Liver (tissue), 9 donors: ENCODE results near the gene SERPINI1. TPM values are rescaled to one million over a fixed set of nuclear protein-coding genes. Genes with fewer than 3 reads are reported as not detected.

Source experiments
- DNase-seq: peaks from one replicate; pipeline ENCODE4 v3.0.0-alpha.2; 2017; ENCODE audit warnings: low spot score
- H3K27ac ChIP-seq, 2 donors: one replicate each; pipeline ENCODE4 v1.7.0; 2013; ENCODE audit warnings: inconsistent platforms in 2 of 2, low read length in 2 of 2, control low read depth in 1 of 2, low read depth in 1 of 2, mild to moderate bottlenecking in 1 of 2
- H3K27me3 ChIP-seq, 4 donors: one replicate each; pipeline versions ENCODE4 v1.6.1 to v1.7.0; 2013; ENCODE audit warnings: low read length in 3 of 4, inconsistent platforms in 1 of 4, mild to moderate bottlenecking in 1 of 4, moderate library complexity in 1 of 4; ENCODE audit not compliant: control insufficient read depth in 4 of 4, insufficient read depth in 4 of 4
- H3K36me3 ChIP-seq, 4 donors: one replicate each; pipeline versions ENCODE4 v1.6.1 to v1.7.0; 2013; ENCODE audit warnings: low read length in 3 of 4, mild to moderate bottlenecking in 3 of 4, low read depth in 1 of 4, moderate library complexity in 1 of 4; ENCODE audit not compliant: control insufficient read depth in 4 of 4, insufficient read depth in 3 of 4
- H3K4me1 ChIP-seq, 4 donors: one replicate each; pipeline versions ENCODE4 v1.6.1 to v1.7.0; 2013; ENCODE audit warnings: low read length in 3 of 4, mild to moderate bottlenecking in 3 of 4, moderate library complexity in 1 of 4; ENCODE audit not compliant: control insufficient read depth in 4 of 4, insufficient read depth in 4 of 4
- H3K4me3 ChIP-seq, 3 donors: one replicate each; pipeline versions ENCODE4 v1.6.1 to v1.7.0; 2013; ENCODE audit warnings: low read length in 3 of 3, control low read depth in 1 of 3, low read depth in 1 of 3, mild to moderate bottlenecking in 1 of 3
- H3K9ac ChIP-seq, 2 donors: one replicate each; pipeline ENCODE4 v1.7.0; 2013; ENCODE audit warnings: low read length in 2 of 2, mild to moderate bottlenecking in 2 of 2, moderate library complexity in 2 of 2, control low read depth in 1 of 2, low read depth in 1 of 2
- H3K9me3 ChIP-seq, 4 donors: one replicate each; pipeline versions ENCODE4 v1.6.1 to v1.7.0; 2013; ENCODE audit warnings: low read length in 3 of 4; ENCODE audit not compliant: control insufficient read depth in 4 of 4
- ATF3 ChIP-seq: IDR thresholded peaks from 2 replicates; pipeline ENCODE4 v1.6.1; 2016; ENCODE audit warnings: antibody characterized with exemption
- CTCF ChIP-seq: fragments of 150-350 bp; IDR thresholded peaks from 2 replicates; pipeline ENCODE4 v1.5.1; 2017; ENCODE audit warnings: improper control_type of control experiment, low read depth, low read length; ENCODE audit not compliant: missing input control
- EGR1 ChIP-seq, 2 donors: IDR thresholded peaks; 2 replicates each; pipeline ENCODE4 v1.6.1; 2016 to 2018; ENCODE audit warnings: antibody characterized with exemption in 2 of 2, low read depth in 2 of 2
- FOXA1 ChIP-seq: IDR thresholded peaks from 2 replicates; pipeline ENCODE4 v1.6.1; 2016; ENCODE audit warnings: antibody characterized with exemption
- FOXA2 ChIP-seq: IDR thresholded peaks from 2 replicates; pipeline ENCODE4 v1.6.1; 2016; ENCODE audit warnings: antibody characterized with exemption
- GABPA ChIP-seq, 2 donors: IDR thresholded peaks in 1 of 2; conservative IDR thresholded peaks in 1 of 2; 2 replicates each; pipeline ENCODE4 v1.6.1; 2016; ENCODE audit warnings: antibody characterized with exemption in 2 of 2, mild to moderate bottlenecking in 1 of 2, moderate library complexity in 1 of 2
- HNF4A ChIP-seq, 2 donors: conservative IDR thresholded peaks; 2 replicates each; pipeline ENCODE4 v1.6.1; 2016; ENCODE audit warnings: antibody characterized with exemption in 2 of 2, mild to moderate bottlenecking in 2 of 2
- HNF4G ChIP-seq: IDR thresholded peaks from 2 replicates; pipeline ENCODE4 v1.6.1; 2016; ENCODE audit warnings: antibody characterized with exemption
- JUND ChIP-seq, 2 donors: IDR thresholded peaks; 2 replicates each; pipeline ENCODE4 v1.6.1; 2016; ENCODE audit warnings: antibody characterized with exemption in 2 of 2
- NR2F2 ChIP-seq: IDR thresholded peaks from 2 replicates; pipeline ENCODE4 v1.6.1; 2016; ENCODE audit warnings: antibody characterized with exemption
- RAD21 ChIP-seq, 2 donors: IDR thresholded peaks; 2 replicates each; pipeline ENCODE4 v1.6.1; 2016; ENCODE audit warnings: antibody characterized with exemption in 2 of 2, mild to moderate bottlenecking in 2 of 2
- REST ChIP-seq: IDR thresholded peaks from 2 replicates; pipeline ENCODE4 v1.6.1; 2016; ENCODE audit warnings: antibody characterized with exemption, mild to moderate bottlenecking
- RXRA ChIP-seq, 2 donors: IDR thresholded peaks; 2 replicates each; pipeline ENCODE4 v1.6.1; 2017 to 2018; ENCODE audit warnings: antibody characterized with exemption in 2 of 2, mild to moderate bottlenecking in 1 of 2
- SP1 ChIP-seq: IDR thresholded peaks from 2 replicates; pipeline ENCODE4 v1.6.1; 2018; ENCODE audit warnings: antibody characterized with exemption, mild to moderate bottlenecking
- TAF1 ChIP-seq: conservative IDR thresholded peaks from 2 replicates; pipeline ENCODE4 v1.6.1; 2016; ENCODE audit warnings: antibody characterized with exemption, mild to moderate bottlenecking
- YY1 ChIP-seq: IDR thresholded peaks from 2 replicates; pipeline ENCODE4 v1.6.1; 2016; ENCODE audit warnings: antibody characterized with exemption, mild to moderate bottlenecking
- ZBTB33 ChIP-seq: IDR thresholded peaks from 2 replicates; pipeline ENCODE4 v1.6.1; 2016; ENCODE audit warnings: antibody characterized with exemption
- WGBS: extraction: QIAGEN DNeasy Blood & Tissue Kit; methylation state at CpG from one replicate; pipeline ENCODE4 v1.1.7; 2013; 5-methylcytosine and 5-hydroxymethylcytosine counted together
- polyA plus RNA-seq, 2 donors: library from polyadenylated mRNA; stranded (reverse) in 1 of 2; unstranded in 1 of 2; fragments of 200-250 nt in 1 of 2; fragments of >200 nt in 1 of 2; fragmentation: Nextera tagmentation in 1 of 2; extraction: Ambion mirVana in 1 of 2; gene quantifications; one replicate each; pipeline versions ENCODE4 v1.2.1 to v1.2.3, GENCODE V29; 2013 to 2015
- total RNA-seq, 2 donors: library from RNA; depleted of rRNA; stranded (reverse); fragments of >200 nt; gene quantifications; one replicate each; pipeline ENCODE4 v1.2.3, GENCODE V29; 2014
- donor health status: healthy.
- donor health status: healthy.
- donor health status: healthy.
- donor health status: healthy.
- donor health status: healthy.

The SERPINI1 gene
- total and polyA plus RNA-seq, 4 donors: 0.90 to 23.6 (median 1.9) TPM

GRCh38 chr3:167743799-167744198 is 8.3 kb downstream of the SERPINI1 start:
- Histone ChIP-seq H3K27me3 (no peaks in the 10 kb centered on the region), H3K27ac (no peak overlapping the region), H3K4me1 (no peaks in the 10 kb centered on the region), H3K9ac (no peak overlapping the region), H3K4me3 (no peak overlapping the region), H3K36me3 (no peaks in the 10 kb centered on the region), H3K9me3 (no peaks in the 10 kb centered on the region)
- DNase-seq: no peak
- no peak for TF ChIP-seq SP1
- TF ChIP-seq FOXA2: no peak
- no peak for TF ChIP-seq YY1
- TF ChIP-seq FOXA1: no peak
- WGBS: 93% methylated on average over 2 of the region's 2 CpGs

- DNase-seq: no peak
- Histone ChIP-seq H3K9me3 (no peaks in the 10 kb centered on the region), H3K9ac (no peak overlapping the region), H3K36me3 (no peaks in the 10 kb centered on the region), H3K4me3 (no peak overlapping the region), H3K4me1 (no peaks in the 10 kb centered on the region), H3K27me3 (no peaks in the 10 kb centered on the region), H3K27ac (no peak overlapping the region)
- TF ChIP-seq FOXA1 (no peak), GABPA (IDR thresholded peaks at IDR 0.05 in 1 of 2, conservative IDR thresholded peaks at IDR 0.05 in 1 of 2) (no peak)
Measured at GRCh38 chr3:167749209-167749608, 13.7 kb downstream of the SERPINI1 start.

- 97% methylated on average over 2 of the region's 2 CpGs for WGBS
- Histone ChIP-seq H3K27me3 (no peaks in the 10 kb centered on the region), H3K4me3 (no peak overlapping the region), H3K9me3 (no peaks in the 10 kb centered on the region), H3K27ac (no peak overlapping the region), H3K9ac (no peak overlapping the region), H3K4me1 (no peaks in the 10 kb centered on the region), H3K36me3 (no peaks in the 10 kb centered on the region)
- no peak for DNase-seq
- no peak for TF ChIP-seq TAF1
- TF ChIP-seq ZBTB33: no peak
- no peak for TF ChIP-seq JUND (IDR thresholded peaks at IDR 0.05)
- no peak for TF ChIP-seq FOXA1
- no peak for TF ChIP-seq EGR1 (IDR thresholded peaks at IDR 0.05; ENCODE audit: low read depth in 2 of 2)
- no peak for TF ChIP-seq FOXA2
- TF ChIP-seq YY1: no peak
- TF ChIP-seq HNF4G: no peak
- TF ChIP-seq REST: no peak
- no peak for TF ChIP-seq RXRA (IDR thresholded peaks at IDR 0.05)
- no peak for TF ChIP-seq RAD21 (IDR thresholded peaks at IDR 0.05)
- no peak for TF ChIP-seq HNF4A (conservative IDR thresholded peaks at IDR 0.05)
- no peak for TF ChIP-seq ATF3
- TF ChIP-seq GABPA (IDR thresholded peaks at IDR 0.05 in 1 of 2, conservative IDR thresholded peaks at IDR 0.05 in 1 of 2): no peak
- no peak for TF ChIP-seq CTCF
- TF ChIP-seq NR2F2: no peak
Measured at GRCh38 chr3:167749728-167750127, 14.2 kb downstream of the SERPINI1 start.
